PC-9 (cell line): ENCODE data around the gene SDE2.

ENCODE experiments used
- EZH2 ChIP-seq: fragments of 200-600 bp; sonication (generic); IDR thresholded peaks from 2 replicates; pipeline ENCODE4 v1.8.0; 2017; ENCODE audit warnings: antibody characterized with exemption, low read depth
- TF ChIP-seq, protein P1 (sequence below): fragments of 200-600 bp; sonication (generic); conservative IDR thresholded peaks from 2 replicates; pipeline ENCODE4 v1.6.1; 2017; ENCODE audit warnings: mixed run types, antibody characterized with exemption, mild to moderate bottlenecking, moderate library complexity

DNA sequence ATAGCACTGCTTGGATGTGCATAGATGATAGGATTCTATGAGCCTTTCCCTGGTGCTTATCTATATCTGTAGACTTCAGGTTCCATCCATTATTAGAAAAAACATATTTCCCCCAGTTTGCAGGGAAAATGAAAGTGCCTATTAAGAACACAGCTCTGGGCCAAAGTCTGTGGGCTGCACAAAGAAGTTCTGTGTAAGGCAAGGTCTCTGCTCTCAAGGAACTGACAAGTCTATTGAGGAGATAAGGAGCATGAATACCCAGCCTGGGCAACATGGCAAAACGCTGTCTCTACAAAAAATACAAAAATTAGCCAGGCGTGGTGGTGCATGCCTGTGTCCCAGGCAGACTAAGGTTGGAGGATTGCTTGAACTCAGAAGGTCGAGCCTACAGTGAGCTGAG, 22.3 kb upstream of the SDE2 start:
- TF ChIP-seq, protein P1, sequence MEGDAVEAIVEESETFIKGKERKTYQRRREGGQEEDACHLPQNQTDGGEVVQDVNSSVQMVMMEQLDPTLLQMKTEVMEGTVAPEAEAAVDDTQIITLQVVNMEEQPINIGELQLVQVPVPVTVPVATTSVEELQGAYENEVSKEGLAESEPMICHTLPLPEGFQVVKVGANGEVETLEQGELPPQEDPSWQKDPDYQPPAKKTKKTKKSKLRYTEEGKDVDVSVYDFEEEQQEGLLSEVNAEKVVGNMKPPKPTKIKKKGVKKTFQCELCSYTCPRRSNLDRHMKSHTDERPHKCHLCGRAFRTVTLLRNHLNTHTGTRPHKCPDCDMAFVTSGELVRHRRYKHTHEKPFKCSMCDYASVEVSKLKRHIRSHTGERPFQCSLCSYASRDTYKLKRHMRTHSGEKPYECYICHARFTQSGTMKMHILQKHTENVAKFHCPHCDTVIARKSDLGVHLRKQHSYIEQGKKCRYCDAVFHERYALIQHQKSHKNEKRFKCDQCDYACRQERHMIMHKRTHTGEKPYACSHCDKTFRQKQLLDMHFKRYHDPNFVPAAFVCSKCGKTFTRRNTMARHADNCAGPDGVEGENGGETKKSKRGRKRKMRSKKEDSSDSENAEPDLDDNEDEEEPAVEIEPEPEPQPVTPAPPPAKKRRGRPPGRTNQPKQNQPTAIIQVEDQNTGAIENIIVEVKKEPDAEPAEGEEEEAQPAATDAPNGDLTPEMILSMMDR, result no peak
- no peak for TF ChIP-seq EZH2
